Measurements from ENCODE around the gene INAVA. TPM values are rescaled to one million over a fixed set of nuclear protein-coding genes. Genes with fewer than 3 reads are reported as not detected.

INAVA gene
- total RNA-seq, 1 experiment from 2014 or later = 36.8 TPM

DNA sequence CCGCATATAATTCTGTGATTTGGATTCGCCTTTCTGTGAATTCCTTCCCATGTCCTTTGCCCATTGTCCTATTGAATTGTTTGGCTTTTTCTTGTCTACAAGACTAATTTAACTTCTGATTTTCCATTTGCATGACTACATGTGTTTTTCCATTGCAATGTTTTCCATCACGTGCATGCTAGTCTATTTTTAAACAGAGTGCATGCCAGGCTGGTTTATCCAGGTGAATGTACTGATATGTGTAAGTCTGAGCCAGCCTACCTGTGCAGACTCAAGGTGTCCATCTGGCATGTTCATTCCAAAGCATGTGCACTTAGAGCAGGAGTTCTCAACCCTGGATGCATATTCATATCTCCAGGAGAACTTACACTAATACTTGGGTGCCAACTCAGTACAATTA lies 59.7 kb downstream of the INAVA start:
- no peak overlapping the region for H3K4me3 Mint-ChIP-seq

More for the DNA sequence above, 59.7 kb downstream of the INAVA start:
- H3T11ph ChIP-seq (ENCODE audit: low read length) = no peak overlapping the region
- no CpG with 5 or more reads among the region's 3 CpGs for WGBS (ENCODE audit: extremely low coverage, insufficient read length, low lambda C conversion rate)
- H2BK15ac ChIP-seq (ENCODE audit: low read depth, low read length) = no peak overlapping the region
- no peaks in the 10 kb centered on the region for H3K79me2 ChIP-seq (ENCODE audit: insufficient read depth, low read length)
- H3K79me1 ChIP-seq (ENCODE audit: insufficient read depth, low read depth, low read length, poor library complexity, severe bottlenecking) = no peaks in the 10 kb centered on the region
- H3K4me1 ChIP-seq (ENCODE audit: insufficient read depth, low read length) = no peaks in the 10 kb centered on the region
- H3K14ac ChIP-seq (ENCODE audit: insufficient read depth, low read length) = no peak overlapping the region
- Mint-ChIP-seq H3K27ac (peak overlapping the region in 1 of 3 experiments; percentile 24; a peak in 1 of 7 replicates), H3K4me1 (peaks cover 3% of the 10 kb centered on the region in 2 experiments), H3K36me3 (ENCODE audit: insufficient read depth in 1 of 3, low read depth in 3 of 3) (no peaks in the 10 kb centered on the region), H3K9me3 (no peaks in the 10 kb centered on the region), H3K27me3 (ENCODE audit: low read depth) (peaks cover 3% of the 10 kb centered on the region)
- TF ChIP-seq, protein P1, sequence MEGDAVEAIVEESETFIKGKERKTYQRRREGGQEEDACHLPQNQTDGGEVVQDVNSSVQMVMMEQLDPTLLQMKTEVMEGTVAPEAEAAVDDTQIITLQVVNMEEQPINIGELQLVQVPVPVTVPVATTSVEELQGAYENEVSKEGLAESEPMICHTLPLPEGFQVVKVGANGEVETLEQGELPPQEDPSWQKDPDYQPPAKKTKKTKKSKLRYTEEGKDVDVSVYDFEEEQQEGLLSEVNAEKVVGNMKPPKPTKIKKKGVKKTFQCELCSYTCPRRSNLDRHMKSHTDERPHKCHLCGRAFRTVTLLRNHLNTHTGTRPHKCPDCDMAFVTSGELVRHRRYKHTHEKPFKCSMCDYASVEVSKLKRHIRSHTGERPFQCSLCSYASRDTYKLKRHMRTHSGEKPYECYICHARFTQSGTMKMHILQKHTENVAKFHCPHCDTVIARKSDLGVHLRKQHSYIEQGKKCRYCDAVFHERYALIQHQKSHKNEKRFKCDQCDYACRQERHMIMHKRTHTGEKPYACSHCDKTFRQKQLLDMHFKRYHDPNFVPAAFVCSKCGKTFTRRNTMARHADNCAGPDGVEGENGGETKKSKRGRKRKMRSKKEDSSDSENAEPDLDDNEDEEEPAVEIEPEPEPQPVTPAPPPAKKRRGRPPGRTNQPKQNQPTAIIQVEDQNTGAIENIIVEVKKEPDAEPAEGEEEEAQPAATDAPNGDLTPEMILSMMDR (conservative IDR thresholded peaks at IDR 0.05) = no peak
- no peak overlapping the region for H2BK12ac ChIP-seq (ENCODE audit: insufficient read length, low read depth, low read length)
- no peak overlapping the region for H3K56ac ChIP-seq (ENCODE audit: insufficient read length, low read depth, low read length)
- no peak overlapping the region for H4K8ac ChIP-seq (replicated peaks; ENCODE audit: insufficient read length, low read depth, low read length)
- H3K4me2 ChIP-seq (ENCODE audit: insufficient read depth, insufficient read length, low read length) = no peak overlapping the region
- H3K23me2 ChIP-seq (ENCODE audit: insufficient read length, low read depth, low read length, poor library complexity, severe bottlenecking) = no peaks in the 10 kb centered on the region
- no peak overlapping the region for H2BK5ac ChIP-seq (ENCODE audit: insufficient read length, low read length)
- no peak for DNase-seq
- no peaks in the 10 kb centered on the region for H3K27me3 ChIP-seq (ENCODE audit: insufficient read depth, low read length)
- H2AK5ac ChIP-seq (ENCODE audit: insufficient read length, low read length) = no peak overlapping the region
- no peak overlapping the region for H3K23ac ChIP-seq (ENCODE audit: insufficient read length, low read depth, low read length)
- H3K9ac ChIP-seq (ENCODE audit: extremely low read depth, insufficient read length, low read length) = no peak overlapping the region
- no peak overlapping the region for H2BK120ac ChIP-seq (ENCODE audit: low read depth, low read length, poor library complexity, severe bottlenecking)
- H4K20me1 ChIP-seq (ENCODE audit: control insufficient read depth, insufficient read depth, insufficient read length) = no peaks in the 10 kb centered on the region
- H3K18ac ChIP-seq (ENCODE audit: insufficient read length, low read depth, low read length) = no peak overlapping the region
- H3K27ac ChIP-seq (ENCODE audit: insufficient read length, low read depth, low read length) = no peak overlapping the region
- no peak overlapping the region for H2BK20ac ChIP-seq (ENCODE audit: low read depth, low read length, poor library complexity, severe bottlenecking)
- H4K91ac ChIP-seq (ENCODE audit: insufficient read length, low read depth, low read length) = no peak overlapping the region
- no peak overlapping the region for H3K4ac ChIP-seq (ENCODE audit: low read depth, low read length)
- no peak overlapping the region for H4K5ac ChIP-seq (ENCODE audit: insufficient read length, low read depth, low read length)
- no peaks in the 10 kb centered on the region for H3K9me3 ChIP-seq (ENCODE audit: control insufficient read depth, low read depth, low read length)
- no peak overlapping the region for H2AFZ ChIP-seq (ENCODE audit: low read length)

Data from H9 (cell line).